Measurements from ENCODE around the gene GP1BB. TPM values are rescaled to one million over a fixed set of nuclear protein-coding genes. Genes with fewer than 3 reads are reported as not detected.

Gene GP1BB
- total RNA-seq, 5 donors from 2014 or later (not counting 1 experiment from before 2014, with no cell fraction given) = 0.19 to 2.1 (median 0.36) TPM

DNA sequence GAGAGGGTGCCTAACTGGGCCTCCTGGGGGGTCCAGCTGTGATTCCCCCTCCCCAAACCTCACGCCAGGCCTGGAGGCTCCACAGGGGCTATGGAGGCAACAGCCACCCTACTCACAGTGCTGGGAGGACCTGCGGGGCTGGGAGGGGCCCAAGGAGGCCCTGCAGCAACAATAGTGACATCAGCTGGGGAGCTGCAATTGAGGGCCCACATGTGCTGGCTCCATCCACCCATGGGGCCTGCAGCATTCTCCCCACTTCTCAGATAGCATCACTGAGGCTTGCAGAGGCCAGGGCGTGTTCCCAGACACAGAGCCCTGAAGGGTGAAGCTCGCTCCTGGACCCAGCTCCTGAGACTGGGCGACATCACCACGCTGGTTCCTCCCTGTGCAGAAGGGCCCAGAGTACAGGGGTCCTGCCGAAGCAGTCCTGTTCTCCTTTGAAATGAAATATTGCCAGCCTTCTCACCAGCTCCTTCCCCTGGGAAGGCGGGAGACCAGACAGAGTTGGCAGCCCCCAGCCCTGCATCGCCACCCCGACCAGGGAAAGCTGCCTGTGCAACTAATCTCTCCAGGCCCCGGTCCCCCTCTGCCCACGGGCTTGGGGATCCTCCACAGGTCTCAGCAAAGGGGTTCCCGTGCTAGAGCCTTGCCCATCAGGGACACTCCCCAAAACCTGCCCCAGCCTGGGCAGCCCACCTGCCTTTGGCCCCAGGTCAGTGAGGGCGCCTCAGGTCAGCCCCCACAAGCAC is 28.3 kb downstream of the GP1BB start:
- POLR2A ChIA-PET = interaction anchor here in 1 of 2 donors (0.6 kb wide), 1 partner anchor 97 kb away, joined by 3 read pairs; no protein-coding TSS in a partner anchor
- whole genome bisulfite sequencing (ENCODE audit: insufficient coverage) = 80% methylated on average over 11 of the region's 14 CpGs
- no peaks in the 10 kb centered on the region for H3K9me3 ChIP-seq
- H3K36me3 ChIP-seq (ENCODE audit: control insufficient read depth in 2 of 2, extremely low read depth in 1 of 2, insufficient read depth in 1 of 2, low read length in 1 of 2) = no peaks in the 10 kb centered on the region
- H3K4me3 ChIP-seq (ENCODE audit: control insufficient read depth in 1 of 2, extremely low read depth in 1 of 2, low read length in 1 of 2) = no peak overlapping the region
- DNase-seq (no peak), ATAC-seq (replicated peaks in 1 of 4) (no peak)
- H3K4me1 ChIP-seq (ENCODE audit: control insufficient read depth in 1 of 2, extremely low read depth in 1 of 2, insufficient read depth in 2 of 2, low read length in 2 of 2) = peaks cover 3 to 18% of the 10 kb centered on the region in 2 experiments
- peaks cover 5 to 74% of the 10 kb centered on the region in 2 experiments for H3K27me3 ChIP-seq (replicated peaks in 1 of 2; ENCODE audit: control insufficient read depth in 2 of 2, extremely low read depth in 1 of 2, insufficient read depth in 2 of 2, low read length in 1 of 2)
- no peak overlapping the region for H3K4me3 Mint-ChIP-seq
- peaks cover 10 to 14% (median 12%) of the 10 kb centered on the region in 3 donors for H3K4me1 Mint-ChIP-seq
- peaks cover 18 to 38% of the 10 kb centered on the region in 2 donors for H3K27me3 Mint-ChIP-seq
- H3K27ac ChIP-seq (ENCODE audit: low read length) = no peak overlapping the region
- H3K27ac Mint-ChIP-seq = no peak overlapping the region
- CTCF ChIA-PET = no interaction called here
- no peaks in the 10 kb centered on the region for H3K36me3 Mint-ChIP-seq
- no peaks in the 10 kb centered on the region for H3K9me3 Mint-ChIP-seq

DNA sequence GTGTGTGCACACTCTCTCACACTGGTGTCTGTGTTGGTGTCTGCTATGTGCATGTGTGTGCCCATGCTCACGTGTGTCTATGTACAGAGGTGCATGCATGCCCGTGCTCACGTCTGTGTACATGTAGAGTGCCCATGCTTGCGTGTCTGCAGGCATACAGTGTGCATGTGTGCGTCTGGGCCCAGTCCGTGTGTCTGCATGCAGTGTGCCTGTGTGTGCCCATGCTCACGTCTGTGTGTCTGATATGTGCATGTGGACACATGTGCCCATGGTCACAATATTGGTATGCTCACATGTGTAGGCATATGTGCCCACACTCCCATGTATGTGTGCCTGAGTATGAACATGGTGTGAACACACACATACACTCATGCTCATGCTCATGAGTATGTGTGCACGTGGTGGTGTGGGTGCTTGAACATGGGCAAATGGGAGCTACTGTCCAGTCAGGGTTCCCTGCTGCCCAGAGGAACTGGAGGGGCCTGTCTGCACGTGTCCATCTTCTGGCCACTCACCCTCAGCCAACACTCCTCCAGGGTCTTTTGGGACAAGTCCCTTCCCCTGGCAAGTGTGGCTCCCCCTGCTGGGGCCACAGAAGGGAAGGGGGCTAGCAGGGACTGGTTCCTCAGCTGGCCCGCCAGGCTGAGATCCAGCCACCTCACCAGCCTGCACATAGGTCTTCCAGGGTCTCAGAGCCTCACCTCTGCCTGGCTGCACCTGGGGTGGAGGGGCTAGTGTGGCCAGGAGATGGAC is 29.9 kb downstream of the GP1BB start:
- H3K27me3 ChIP-seq (replicated peaks in 1 of 2; ENCODE audit: control insufficient read depth in 2 of 2, extremely low read depth in 1 of 2, insufficient read depth in 2 of 2, low read length in 1 of 2) = peaks cover 12 to 83% of the 10 kb centered on the region in 2 experiments
- H3K9me3 Mint-ChIP-seq = no peaks in the 10 kb centered on the region
- no peak overlapping the region for H3K27ac ChIP-seq (ENCODE audit: low read length)
- POLR2A ChIA-PET = no interaction called here
- no peaks in the 10 kb centered on the region for H3K36me3 ChIP-seq (ENCODE audit: control insufficient read depth in 2 of 2, extremely low read depth in 1 of 2, insufficient read depth in 1 of 2, low read length in 1 of 2)
- H3K4me3 ChIP-seq (ENCODE audit: control insufficient read depth in 1 of 2, extremely low read depth in 1 of 2, low read length in 1 of 2) = no peak overlapping the region
- no CpG with 5 or more reads among the region's 10 CpGs for WGBS (ENCODE audit: insufficient coverage)
- no peak for ATAC-seq (replicated peaks in 1 of 4)
- H3K9me3 ChIP-seq = no peaks in the 10 kb centered on the region
- H3K4me1 Mint-ChIP-seq = peaks cover 18 to 22% (median 22%) of the 10 kb centered on the region in 3 donors
- H3K27me3 Mint-ChIP-seq = peaks cover 28 to 46% of the 10 kb centered on the region in 2 donors
- no peak overlapping the region for H3K4me3 Mint-ChIP-seq
- CTCF ChIA-PET = no interaction called here
- DNase-seq = no peak
- H3K36me3 Mint-ChIP-seq = no peaks in the 10 kb centered on the region
- H3K4me1 ChIP-seq (ENCODE audit: control insufficient read depth in 1 of 2, extremely low read depth in 1 of 2, insufficient read depth in 2 of 2, low read length in 2 of 2) = peaks cover 3 to 25% of the 10 kb centered on the region in 2 experiments
- no peak overlapping the region for H3K27ac Mint-ChIP-seq

DNA sequence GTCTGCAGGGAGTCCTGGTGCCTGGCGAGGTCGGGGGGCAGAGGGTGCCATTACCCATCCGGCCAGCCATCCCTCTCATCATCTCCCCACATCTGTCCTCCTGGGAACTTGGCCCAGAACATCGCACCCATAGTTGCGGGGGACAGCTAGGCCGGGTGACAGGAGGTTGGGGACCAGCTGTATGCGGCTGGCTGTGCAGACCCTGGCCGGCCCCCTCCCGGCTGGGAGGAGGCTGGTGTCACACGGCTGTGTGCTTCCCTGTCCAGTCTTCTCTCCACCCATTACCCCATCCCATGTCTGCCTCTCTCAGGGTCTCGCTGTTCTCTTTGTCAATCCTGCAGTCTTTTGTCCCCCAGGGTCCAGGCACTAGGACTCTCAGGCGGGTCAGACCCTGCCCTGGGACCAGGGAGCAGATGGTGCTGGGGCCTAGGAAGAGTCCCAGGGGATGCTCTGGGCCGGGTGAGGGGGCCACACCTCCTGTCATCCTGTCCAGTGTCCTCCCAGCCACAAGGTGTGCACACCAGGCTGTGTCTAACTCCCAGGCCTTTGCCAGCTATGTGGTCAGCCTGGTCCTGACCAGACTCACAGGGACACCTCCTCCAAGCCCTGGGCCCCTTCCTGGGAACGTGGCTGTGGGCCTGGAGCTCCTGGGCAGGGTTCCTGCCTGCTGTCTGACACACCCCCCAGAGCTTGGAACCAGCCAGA is 30.8 kb downstream of the GP1BB start:
- H3K4me1 ChIP-seq (ENCODE audit: control insufficient read depth in 1 of 2, extremely low read depth in 1 of 2, insufficient read depth in 2 of 2, low read length in 2 of 2) = peaks cover 5 to 30% of the 10 kb centered on the region in 2 experiments
- WGBS (ENCODE audit: insufficient coverage) = 71% methylated on average over 8 of the region's 14 CpGs
- peaks cover 18 to 22% (median 22%) of the 10 kb centered on the region in 3 donors for H3K4me1 Mint-ChIP-seq

DNA sequence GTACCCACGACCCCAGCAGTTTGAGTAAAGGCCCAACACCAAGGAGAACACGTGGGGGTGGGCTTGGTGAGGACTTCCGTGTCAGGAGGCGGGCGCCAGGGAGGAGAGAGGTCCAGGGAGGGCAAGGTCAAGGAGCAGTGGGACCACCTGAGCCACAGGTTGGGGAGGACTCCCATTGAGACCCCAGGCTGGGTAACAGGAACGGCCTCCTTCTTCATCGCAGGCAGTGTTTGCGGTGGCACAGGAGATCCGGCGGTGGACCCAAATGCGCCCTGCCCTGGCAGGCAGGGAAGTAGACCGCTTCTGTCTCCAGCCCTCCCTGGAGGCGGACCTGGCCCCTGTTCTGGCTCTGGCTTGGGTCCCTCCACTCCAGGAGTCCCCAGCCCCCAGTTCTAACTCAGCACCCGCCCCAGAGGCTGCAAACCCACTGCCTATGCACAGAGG is 31.4 kb downstream of the GP1BB start:
- ChIA-PET CTCF (no interaction called here), POLR2A (no interaction called here)
- Histone ChIP-seq H3K27me3 (replicated peaks in 1 of 2; ENCODE audit: control insufficient read depth in 2 of 2, extremely low read depth in 1 of 2, insufficient read depth in 2 of 2, low read length in 1 of 2) (peaks cover 13 to 94% of the 10 kb centered on the region in 2 experiments), H3K9me3 (no peaks in the 10 kb centered on the region), H3K4me1 (ENCODE audit: control insufficient read depth in 1 of 2, extremely low read depth in 1 of 2, insufficient read depth in 2 of 2, low read length in 2 of 2) (peaks cover 5 to 35% of the 10 kb centered on the region in 2 experiments), H3K27ac (ENCODE audit: low read length) (no peak overlapping the region), H3K36me3 (ENCODE audit: control insufficient read depth in 2 of 2, extremely low read depth in 1 of 2, insufficient read depth in 1 of 2, low read length in 1 of 2) (no peaks in the 10 kb centered on the region), H3K4me3 (ENCODE audit: control insufficient read depth in 1 of 2, extremely low read depth in 1 of 2, low read length in 1 of 2) (no peak overlapping the region)
- peaks cover 32 to 52% of the 10 kb centered on the region in 2 donors for H3K27me3 Mint-ChIP-seq
- peaks cover 22 to 27% (median 26%) of the 10 kb centered on the region in 3 donors for H3K4me1 Mint-ChIP-seq
- no peaks in the 10 kb centered on the region for H3K36me3 Mint-ChIP-seq
- DNase-seq (no peak), ATAC-seq (replicated peaks in 1 of 4) (no peak)
- WGBS (ENCODE audit: insufficient coverage) = 61% methylated on average over 14 of the region's 14 CpGs
- H3K4me3 Mint-ChIP-seq = peak overlapping the region in 1 of 3 donors; percentile 23
- no peak overlapping the region for H3K27ac Mint-ChIP-seq
- H3K9me3 Mint-ChIP-seq = no peaks in the 10 kb centered on the region

More for the DNA sequence above, 30.8 kb downstream of the GP1BB start:
- H3K9me3 Mint-ChIP-seq = no peaks in the 10 kb centered on the region
- no peaks in the 10 kb centered on the region for H3K36me3 Mint-ChIP-seq
- no peak for DNase-seq
- no peak overlapping the region for H3K27ac ChIP-seq (ENCODE audit: low read length)
- ATAC-seq (replicated peaks in 1 of 4) = no peak
- H3K36me3 ChIP-seq (ENCODE audit: control insufficient read depth in 2 of 2, extremely low read depth in 1 of 2, insufficient read depth in 1 of 2, low read length in 1 of 2) = no peaks in the 10 kb centered on the region
- H3K4me3 Mint-ChIP-seq = peak overlapping the region in 1 of 3 donors; percentile 23
- POLR2A ChIA-PET = no interaction called here
- H3K27ac Mint-ChIP-seq = peak overlapping the region in 1 of 2 donors; percentile 65
- H3K27me3 Mint-ChIP-seq = peaks cover 28 to 48% of the 10 kb centered on the region in 2 donors
- peaks cover 13 to 91% of the 10 kb centered on the region in 2 experiments for H3K27me3 ChIP-seq (replicated peaks in 1 of 2; ENCODE audit: control insufficient read depth in 2 of 2, extremely low read depth in 1 of 2, insufficient read depth in 2 of 2, low read length in 1 of 2)
- CTCF ChIA-PET = no interaction called here
- no peaks in the 10 kb centered on the region for H3K9me3 ChIP-seq
- no peak overlapping the region for H3K4me3 ChIP-seq (ENCODE audit: control insufficient read depth in 1 of 2, extremely low read depth in 1 of 2, low read length in 1 of 2)

DNA sequence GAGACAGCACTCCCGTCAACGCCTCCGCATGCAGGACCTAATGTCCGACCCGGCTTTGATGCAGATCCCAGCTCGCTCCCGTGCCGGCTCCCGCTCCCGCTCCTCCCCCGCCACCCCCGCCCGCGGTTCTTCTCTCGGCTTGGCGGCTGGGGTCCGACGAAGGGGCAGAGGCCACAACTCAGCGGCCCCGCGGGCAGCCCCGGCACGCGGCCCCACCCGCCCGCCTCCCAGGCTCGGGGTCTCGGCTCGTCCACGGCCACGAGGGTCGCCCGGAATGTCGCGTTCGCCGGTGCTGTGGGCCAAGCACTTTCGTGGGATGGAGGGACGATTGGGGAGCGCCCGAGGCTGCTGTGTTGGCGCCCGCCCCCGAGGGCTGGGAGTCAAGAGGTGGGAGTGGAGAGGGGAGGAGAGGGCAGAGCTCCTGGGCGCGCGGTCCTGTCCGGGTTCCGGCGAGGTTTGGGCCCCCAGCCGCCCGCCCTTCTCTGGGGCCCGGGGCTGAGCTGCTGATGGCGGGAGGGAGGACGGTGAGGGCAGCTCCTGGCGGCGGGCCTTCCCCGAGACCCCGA is 31.9 kb downstream of the GP1BB start:
- Mint-ChIP-seq H3K4me3 (peak overlapping the region in 1 of 3 donors; percentile 80), H3K4me1 (peaks cover 27 to 32% (median 31%) of the 10 kb centered on the region in 3 donors), H3K27me3 (peaks cover 37 to 57% of the 10 kb centered on the region in 2 donors), H3K9me3 (no peaks in the 10 kb centered on the region), H3K27ac (no peak overlapping the region), H3K36me3 (no peaks in the 10 kb centered on the region)
- ATAC-seq (replicated peaks in 1 of 4) = no peak
- DNase-seq = no peak
- ChIA-PET POLR2A (no interaction called here), CTCF (no interaction called here)
- Histone ChIP-seq H3K27me3 (replicated peaks in 1 of 2; ENCODE audit: control insufficient read depth in 2 of 2, extremely low read depth in 1 of 2, insufficient read depth in 2 of 2, low read length in 1 of 2) (peaks cover 13 to 91% of the 10 kb centered on the region in 2 experiments), H3K4me3 (ENCODE audit: control insufficient read depth in 1 of 2, extremely low read depth in 1 of 2, low read length in 1 of 2) (no peak overlapping the region), H3K27ac (ENCODE audit: low read length) (no peak overlapping the region), H3K36me3 (ENCODE audit: control insufficient read depth in 2 of 2, extremely low read depth in 1 of 2, insufficient read depth in 1 of 2, low read length in 1 of 2) (no peaks in the 10 kb centered on the region), H3K4me1 (ENCODE audit: control insufficient read depth in 1 of 2, extremely low read depth in 1 of 2, insufficient read depth in 2 of 2, low read length in 2 of 2) (peaks cover 5 to 38% of the 10 kb centered on the region in 2 experiments), H3K9me3 (no peaks in the 10 kb centered on the region)
- WGBS (ENCODE audit: insufficient coverage) = 8% methylated on average over 59 of the region's 59 CpGs
